GM06990 (cell line): ENCODE data around the gene ATL1.

ENCODE experiments used
- DNase-seq: peaks from one replicate; pipeline ENCODE4 v3.0.0-alpha.2; 2011; ENCODE audit not compliant: insufficient read length; ENCODE audit errors: extremely low read depth
- H3K27me3 ChIP-seq: replicated peaks from 2 replicates; pipeline ENCODE4 v1.6.0; 2011; ENCODE audit warnings: low read length; ENCODE audit not compliant: control insufficient read depth, insufficient read depth
- H3K36me3 ChIP-seq: 2 replicates; pipeline ENCODE4 v1.5.1; 2011; ENCODE audit warnings: low read length; ENCODE audit not compliant: control insufficient read depth, insufficient read depth
- H3K4me3 ChIP-seq: replicated peaks from 2 replicates; pipeline ENCODE4 v1.5.1; 2011; ENCODE audit warnings: low read depth, mild to moderate bottlenecking, control low read depth, low read length
- CTCF ChIP-seq: IDR thresholded peaks from 2 replicates; pipeline ENCODE4 v1.5.1; 2011; ENCODE audit warnings: low read length, control low read depth, mild to moderate bottlenecking, inconsistent platforms; ENCODE audit not compliant: insufficient read depth, poor library complexity, severe bottlenecking

ATL1 gene

GRCh38 chr14:50560931-50561285 is 963 bp downstream of the ATL1 start:
- DNase-seq: peak; percentile 26
- H3K27me3 ChIP-seq: no peaks in the 10 kb centered on the region; the same call in 1 of the 2 replicates
- TF ChIP-seq CTCF: no peak
- H3K4me3 ChIP-seq: peak overlapping the region; percentile 60
- no peaks in the 10 kb centered on the region for H3K36me3 ChIP-seq

GRCh38 chr14:50562841-50563240 is 2.9 kb downstream of the ATL1 start:
- no peak for DNase-seq
- no peaks in the 10 kb centered on the region; the same call in 1 of the 2 replicates for H3K27me3 ChIP-seq
- H3K4me3 ChIP-seq: no peak overlapping the region
- no peaks in the 10 kb centered on the region for H3K36me3 ChIP-seq
- no peak for TF ChIP-seq CTCF

- no peaks in the 10 kb centered on the region for H3K36me3 ChIP-seq
- H3K27me3 ChIP-seq: no peaks in the 10 kb centered on the region; the same call in 1 of the 2 replicates
- H3K4me3 ChIP-seq: no peak overlapping the region
- no peak for DNase-seq
- no peak for TF ChIP-seq CTCF
Measured at GRCh38 chr14:50569714-50570274, 9.8 kb downstream of the ATL1 start.

GRCh38 chr14:50573862-50574261 is 13.9 kb downstream of the ATL1 start:
- no peak for DNase-seq
- Histone ChIP-seq H3K4me3 (no peak overlapping the region), H3K36me3 (no peaks in the 10 kb centered on the region), H3K27me3 (no peaks in the 10 kb centered on the region; the same call in 1 of the 2 replicates)
- no peak for TF ChIP-seq CTCF

GRCh38 chr14:50575769-50576168 is 15.8 kb downstream of the ATL1 start:
- TF ChIP-seq CTCF: no peak
- Histone ChIP-seq H3K4me3 (no peak overlapping the region), H3K27me3 (no peaks in the 10 kb centered on the region; the same call in 1 of the 2 replicates), H3K36me3 (no peaks in the 10 kb centered on the region)
- DNase-seq: no peak

- Histone ChIP-seq H3K27me3 (no peaks in the 10 kb centered on the region; the same call in 1 of the 2 replicates), H3K4me3 (no peak overlapping the region), H3K36me3 (no peaks in the 10 kb centered on the region)
- TF ChIP-seq CTCF: no peak
- no peak for DNase-seq
Measured at GRCh38 chr14:50577982-50578381, 18.0 kb downstream of the ATL1 start.
